Activated CD8-positive, alpha-beta memory T cell treated with anti-CD3 and anti-CD28 coated beads, Interleukin-2, amount 50 U/mL, for 1 hour (primary cell): ENCODE results near the gene NUP107.

Experiments
- DNase-seq: peaks from one replicate; pipeline ENCODE4 v3.0.0-alpha.2; 2020; ENCODE audit errors: extremely low read depth

NUP107 gene

DNA sequence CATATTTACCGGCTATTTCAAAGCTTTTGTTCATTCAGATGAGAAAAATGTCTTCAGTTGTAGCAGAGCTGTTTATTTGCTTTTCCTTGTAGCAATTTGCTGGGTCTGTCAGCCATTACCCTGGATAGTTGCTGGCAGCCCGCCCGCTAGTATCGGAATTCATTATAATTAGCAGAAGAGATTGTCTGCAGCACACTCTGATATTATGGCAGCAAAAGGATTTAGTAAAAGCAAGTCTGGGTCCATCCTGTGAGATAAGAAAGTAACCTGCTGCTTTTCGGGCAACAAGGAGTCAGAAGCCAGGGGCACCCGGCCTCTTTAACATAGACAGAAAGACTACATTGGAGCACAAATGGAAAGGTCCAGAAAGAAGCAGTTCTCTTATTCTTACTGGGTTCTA, 53.1 kb downstream of the NUP107 start:
- DNase-seq = no peak

DNA sequence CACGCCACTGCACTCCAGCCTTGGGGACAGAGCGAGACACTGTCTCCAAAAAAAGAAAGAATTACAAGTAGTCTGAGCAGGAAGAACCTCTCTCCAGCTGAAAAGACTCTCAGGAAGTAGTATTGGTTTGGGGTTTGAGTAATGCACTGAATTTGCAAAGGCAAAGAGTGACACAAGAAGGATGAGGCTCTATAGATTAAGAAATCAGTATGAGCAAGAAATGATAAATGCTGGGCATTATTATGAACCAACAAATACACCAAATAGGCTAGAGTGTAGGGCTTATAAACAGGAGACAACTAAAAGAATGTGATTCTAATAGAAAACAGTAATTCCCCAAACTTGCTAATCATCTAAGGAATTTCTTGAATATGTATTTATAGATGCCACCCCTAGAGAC, 56.6 kb downstream of the NUP107 start:
- no peak for DNase-seq

GRCh38 chr12:68745376-68745903, 58.7 kb downstream of the NUP107 start:
- DNase-seq = no peak

GRCh38 chr12:68745904-68746571, 59.3 kb downstream of the NUP107 start, which contains the start of gene SLC35E3:
SLC35E3 (plus strand) TSS chr12:68746176; CDS start chr12:68746378, 202 bp downstream.
- DNase-seq = peak; percentile 67

- no peak for DNase-seq
Observed at GRCh38 chr12:68746572-68747180, 59.9 kb downstream of the NUP107 start.

DNA sequence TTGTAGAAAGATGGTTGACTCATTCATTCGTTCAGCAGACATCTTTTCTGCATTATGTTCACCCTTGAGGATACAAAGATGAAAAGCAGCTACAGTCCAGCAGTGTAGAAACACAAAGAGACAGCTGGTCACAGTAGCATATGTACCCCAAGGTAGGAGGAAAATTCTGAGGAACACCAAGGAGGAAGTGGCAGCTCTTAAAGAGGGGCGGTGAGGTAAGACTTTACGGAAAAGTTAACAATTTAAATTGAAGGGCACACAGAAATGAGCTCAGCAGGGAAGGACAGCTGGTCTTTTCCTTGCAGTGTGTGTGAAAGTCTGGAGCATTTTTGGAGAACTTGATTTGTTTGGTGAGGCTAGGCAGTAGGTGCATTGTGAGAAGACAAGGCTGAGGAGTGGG, 62.7 kb downstream of the NUP107 start:
- DNase-seq = no peak

- DNase-seq = no peak
Observed at GRCh38 chr12:68749861-68750260, 63.1 kb downstream of the NUP107 start.

- no peak for DNase-seq
Observed at GRCh38 chr12:68750506-68750905, 63.7 kb downstream of the NUP107 start.

- DNase-seq = no peak
Observed at GRCh38 chr12:68755536-68756243, 68.9 kb downstream of the NUP107 start.

- DNase-seq = no peak
Observed at GRCh38 chr12:68759852-68760251, 73.1 kb downstream of the NUP107 start.

- no peak for DNase-seq
Observed at GRCh38 chr12:68760806-68761441, 74.1 kb downstream of the NUP107 start.

DNA sequence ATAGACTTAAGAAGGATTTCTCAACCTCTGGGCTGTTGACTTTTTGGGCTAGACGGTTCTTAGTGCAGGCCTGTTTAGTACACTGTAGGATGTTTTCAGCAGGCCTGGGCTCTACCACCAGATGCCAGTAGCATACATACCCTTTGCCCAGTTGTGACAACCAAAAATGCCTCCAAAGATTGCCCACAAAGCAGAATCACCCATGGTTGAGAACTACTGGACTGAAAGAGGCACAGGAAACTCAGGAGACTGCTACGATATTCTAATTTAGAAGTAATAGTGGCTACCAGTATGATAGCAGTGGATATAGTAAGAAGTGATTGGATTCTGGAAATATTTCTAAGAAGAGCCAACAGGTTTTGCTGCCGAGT, 74.6 kb downstream of the NUP107 start:
- DNase-seq = no peak

DNA sequence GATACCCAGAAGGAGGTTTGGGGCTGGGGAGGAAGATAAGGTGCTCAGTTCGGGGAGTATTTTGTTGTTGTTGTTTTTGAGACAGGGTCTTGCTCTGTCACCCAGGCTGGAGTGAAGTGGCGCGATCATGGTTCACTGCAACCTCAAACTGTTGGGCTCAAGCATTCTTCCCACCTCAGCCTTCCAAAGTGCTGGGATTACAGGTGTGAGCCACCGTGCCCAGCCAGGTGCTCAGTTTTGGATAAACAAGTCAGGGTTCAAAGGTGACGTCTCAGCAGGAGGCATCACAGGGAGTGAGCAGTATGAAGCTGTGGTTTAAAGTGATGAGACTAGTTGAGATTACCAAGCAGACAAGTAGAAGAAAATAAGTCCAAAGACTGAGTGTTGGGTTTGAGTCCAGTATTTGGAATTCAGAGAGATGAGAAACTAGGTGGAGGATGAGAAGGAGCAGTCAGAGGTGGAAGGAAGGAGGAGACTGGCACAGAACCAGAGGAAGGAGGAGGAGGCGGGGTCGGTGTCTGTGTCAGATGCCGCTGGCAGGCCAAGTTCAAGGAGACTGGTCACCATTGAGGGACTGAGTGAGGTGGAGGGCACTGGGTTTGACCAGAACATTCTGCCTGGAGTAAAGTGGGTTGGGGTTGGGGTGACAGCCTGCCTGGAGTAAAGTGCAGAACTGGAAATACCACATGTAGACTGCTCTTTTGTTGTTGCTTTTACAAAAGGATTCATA, 75.3 kb downstream of the NUP107 start:
- no peak for DNase-seq

- no peak for DNase-seq
Observed at GRCh38 chr12:68762691-68763090, 75.9 kb downstream of the NUP107 start.

GRCh38 chr12:68765696-68766095, 78.9 kb downstream of the NUP107 start:
- no peak for DNase-seq

DNA sequence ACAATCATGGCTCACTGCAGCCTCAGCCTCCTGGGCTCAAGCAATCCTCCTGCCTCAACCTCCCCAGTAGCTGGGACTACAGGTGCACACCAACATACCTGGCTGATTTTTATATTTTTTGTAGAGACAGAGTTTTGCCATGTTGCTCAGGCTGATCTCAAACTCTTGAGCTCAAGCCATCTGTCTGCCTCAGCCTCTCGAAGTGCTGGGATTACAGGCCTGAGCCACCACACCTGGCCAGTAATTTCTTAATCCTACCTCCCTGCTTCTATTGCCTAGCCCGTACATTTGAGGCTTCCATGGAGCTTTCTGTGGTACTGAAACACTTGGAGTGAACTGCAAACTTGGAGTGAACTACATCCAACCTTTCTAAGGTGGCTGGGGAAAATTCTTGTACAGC, 79.9 kb downstream of the NUP107 start:
- DNase-seq = no peak

GRCh38 chr12:68767191-68767590, 80.4 kb downstream of the NUP107 start:
- DNase-seq = no peak

GRCh38 chr12:68768431-68768939, 81.7 kb downstream of the NUP107 start:
- DNase-seq = no peak

GRCh38 chr12:68769941-68770340, 83.2 kb downstream of the NUP107 start:
- DNase-seq = no peak

- no peak for DNase-seq
Observed at GRCh38 chr12:68771223-68771925, 84.6 kb downstream of the NUP107 start.

DNA sequence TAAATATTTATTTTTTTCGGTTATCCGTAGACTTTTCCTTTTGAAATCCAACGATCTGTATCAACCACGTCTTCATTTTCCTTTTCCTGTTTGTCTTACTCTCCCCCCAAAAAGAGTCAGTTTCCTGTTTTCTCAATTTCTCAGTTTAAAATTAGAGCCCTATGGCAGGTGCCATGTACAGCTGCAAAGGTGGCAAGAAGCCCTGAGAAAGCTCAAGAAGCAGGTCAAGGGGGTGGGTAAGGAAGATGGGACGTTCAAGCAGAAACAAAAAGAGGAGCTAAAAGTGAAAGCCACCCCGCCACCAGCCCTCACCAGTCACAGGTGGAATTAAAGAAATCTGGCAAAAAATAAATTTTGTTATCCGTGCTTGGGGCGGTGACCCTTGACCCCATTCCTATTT, 85.9 kb downstream of the NUP107 start:
- no peak for DNase-seq
